ENCODE data around the gene GRB2.
A peak's percentile ranks its signal among the peaks of the same experiment; 100 is the strongest.
"Not testable (repeated sequence)": the region's sequence is repeated elsewhere in the genome, so short reads cannot be mapped to it uniquely, and the experiment has no call there.

GRB2 gene

GRCh38 chr17:75370286-75370915, 35.1 kb downstream of the GRB2 start:
- Histone ChIP-seq H3K9me3 (replicated peaks in 1 of 2; ENCODE audit: control insufficient read depth in 2 of 2, insufficient read depth in 1 of 2, low read depth in 1 of 2, low read length in 2 of 2) (no peaks in the 10 kb centered on the region), H2BK12ac (ENCODE audit: low read length) (no peak overlapping the region), H2BK5ac (ENCODE audit: low read length) (no peak overlapping the region), H3K4me3 (ENCODE audit: low read length in 2 of 2) (no peak overlapping the region), H3K79me1 (ENCODE audit: low read depth, low read length) (peaks cover 4% of the 10 kb centered on the region), H3K4ac (ENCODE audit: low read length) (no peak overlapping the region), H3K18ac (ENCODE audit: low read length) (no peak overlapping the region), H3K27me3 (ENCODE audit: control insufficient read depth in 3 of 3, insufficient read depth in 3 of 3, low read depth in 1 of 3, low read length in 3 of 3) (no peaks in the 10 kb centered on the region), H3K36me3 (replicated peaks in 1 of 2; ENCODE audit: control insufficient read depth in 2 of 2, insufficient read depth in 2 of 2, low read length in 2 of 2) (peaks cover 0 to 15% of the 10 kb centered on the region in 2 donors), H2BK120ac (ENCODE audit: low read depth, low read length) (no peak overlapping the region), H3K14ac (ENCODE audit: low read length) (no peak overlapping the region), H4K8ac (ENCODE audit: low read depth, low read length) (no peak overlapping the region), H3K4me2 (ENCODE audit: insufficient read depth, low read length, poor library complexity, severe bottlenecking) (no peak overlapping the region), H2AFZ (ENCODE audit: low read length) (no peak overlapping the region), H3K23ac (ENCODE audit: low read depth, low read length, poor library complexity) (no peak overlapping the region), H3K4me1 (ENCODE audit: control insufficient read depth in 2 of 2, insufficient read depth in 1 of 2, low read depth in 1 of 2, low read length in 2 of 2) (peaks cover 0 to 4% of the 10 kb centered on the region in 2 donors), H3K27ac (replicated peaks; ENCODE audit: low read length) (no peak overlapping the region), H4K91ac (ENCODE audit: low read depth, low read length, poor library complexity) (no peak overlapping the region), H3K9ac (ENCODE audit: low read depth, low read length, poor library complexity) (no peak overlapping the region), H2BK15ac (ENCODE audit: low read length) (no peak overlapping the region), H2AK5ac (ENCODE audit: low read depth, low read length) (no peak overlapping the region)
- DNase-seq (ENCODE audit: low spot score), result no peak
- WGBS, 2 donors (ENCODE audit: extremely low coverage in 2 of 2, insufficient read length in 2 of 2, insufficient replicate concordance in 1 of 2), result no CpG with 5 or more reads among the region's 8 CpGs

- not testable (repeated sequence) for H2BK12ac ChIP-seq (ENCODE audit: low read length); H3K4ac ChIP-seq (ENCODE audit: low read length); H2AFZ ChIP-seq (ENCODE audit: low read length); H3K27ac ChIP-seq (replicated peaks; ENCODE audit: low read length); H2BK120ac ChIP-seq (ENCODE audit: low read depth, low read length); H2BK15ac ChIP-seq (ENCODE audit: low read length); H3K4me2 ChIP-seq (ENCODE audit: insufficient read depth, low read length, poor library complexity, severe bottlenecking); H3K36me3 ChIP-seq (replicated peaks in 1 of 2; ENCODE audit: control insufficient read depth in 2 of 2, insufficient read depth in 2 of 2, low read length in 2 of 2); H3K4me3 ChIP-seq (ENCODE audit: low read length in 2 of 2); H3K9ac ChIP-seq (ENCODE audit: low read depth, low read length, poor library complexity); H4K8ac ChIP-seq (ENCODE audit: low read depth, low read length); H3K14ac ChIP-seq (ENCODE audit: low read length); H3K9me3 ChIP-seq (replicated peaks in 1 of 2; ENCODE audit: control insufficient read depth in 2 of 2, insufficient read depth in 1 of 2, low read depth in 1 of 2, low read length in 2 of 2); H3K27me3 ChIP-seq (ENCODE audit: control insufficient read depth in 3 of 3, insufficient read depth in 3 of 3, low read depth in 1 of 3, low read length in 3 of 3); H3K79me1 ChIP-seq (ENCODE audit: low read depth, low read length); H4K91ac ChIP-seq (ENCODE audit: low read depth, low read length, poor library complexity); H3K4me1 ChIP-seq (ENCODE audit: control insufficient read depth in 2 of 2, insufficient read depth in 1 of 2, low read depth in 1 of 2, low read length in 2 of 2); H3K18ac ChIP-seq (ENCODE audit: low read length); H2AK5ac ChIP-seq (ENCODE audit: low read depth, low read length); H3K23ac ChIP-seq (ENCODE audit: low read depth, low read length, poor library complexity); H2BK5ac ChIP-seq (ENCODE audit: low read length)
- WGBS, 2 donors (ENCODE audit: extremely low coverage in 2 of 2, insufficient read length in 2 of 2, insufficient replicate concordance in 1 of 2), result no CpG with 5 or more reads among the region's 25 CpGs
- peak; percentile 45 for DNase-seq (ENCODE audit: low spot score)
Observed at GRCh38 chr17:75367838-75368789, 37.4 kb downstream of the GRB2 start.

DNA sequence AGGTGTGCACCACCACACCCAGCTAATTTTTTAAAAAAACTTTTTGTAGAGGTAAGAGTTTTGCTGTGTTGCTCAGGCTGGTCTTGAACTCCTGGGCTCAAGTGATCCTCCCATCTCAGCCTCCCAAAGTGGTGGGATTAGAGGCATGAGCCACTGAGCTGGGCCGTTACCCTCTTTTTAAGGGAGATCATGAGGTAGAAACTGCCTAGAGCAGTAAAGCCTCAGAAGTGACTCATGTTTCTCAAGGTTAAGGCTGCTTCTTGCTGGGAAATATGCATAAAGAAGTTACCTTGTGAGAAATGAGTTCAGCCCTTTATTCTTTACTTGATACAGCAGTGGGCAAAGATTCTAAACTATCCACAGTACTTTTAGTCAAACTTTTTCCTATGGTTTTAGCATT, 38.2 kb downstream of the GRB2 start:
- Histone ChIP-seq H2AFZ (ENCODE audit: low read length) (no peak overlapping the region), H4K8ac (ENCODE audit: low read depth, low read length) (no peak overlapping the region), H2BK12ac (ENCODE audit: low read length) (no peak overlapping the region), H3K18ac (ENCODE audit: low read length) (no peak overlapping the region), H2BK120ac (ENCODE audit: low read depth, low read length) (no peak overlapping the region), H2BK15ac (ENCODE audit: low read length) (no peak overlapping the region), H3K14ac (ENCODE audit: low read length) (no peak overlapping the region), H3K23ac (ENCODE audit: low read depth, low read length, poor library complexity) (no peak overlapping the region), H3K9ac (ENCODE audit: low read depth, low read length, poor library complexity) (no peak overlapping the region), H3K4me1 (ENCODE audit: control insufficient read depth in 2 of 2, insufficient read depth in 1 of 2, low read depth in 1 of 2, low read length in 2 of 2) (peaks cover 0 to 5% of the 10 kb centered on the region in 2 donors), H4K91ac (ENCODE audit: low read depth, low read length, poor library complexity) (no peak overlapping the region), H3K79me1 (ENCODE audit: low read depth, low read length) (peaks cover 4% of the 10 kb centered on the region), H3K4me2 (ENCODE audit: insufficient read depth, low read length, poor library complexity, severe bottlenecking) (no peak overlapping the region), H3K36me3 (replicated peaks in 1 of 2; ENCODE audit: control insufficient read depth in 2 of 2, insufficient read depth in 2 of 2, low read length in 2 of 2) (no peaks in the 10 kb centered on the region), H2BK5ac (ENCODE audit: low read length) (no peak overlapping the region), H3K9me3 (replicated peaks in 1 of 2; ENCODE audit: control insufficient read depth in 2 of 2, insufficient read depth in 1 of 2, low read depth in 1 of 2, low read length in 2 of 2) (no peaks in the 10 kb centered on the region), H2AK5ac (ENCODE audit: low read depth, low read length) (no peak overlapping the region), H3K4ac (ENCODE audit: low read length) (no peak overlapping the region), H3K27me3 (ENCODE audit: control insufficient read depth in 3 of 3, insufficient read depth in 3 of 3, low read depth in 1 of 3, low read length in 3 of 3) (no peaks in the 10 kb centered on the region), H3K4me3 (ENCODE audit: low read length in 2 of 2) (no peak overlapping the region), H3K27ac (replicated peaks; ENCODE audit: low read length) (no peak overlapping the region)
- DNase-seq (ENCODE audit: low spot score), result no peak
- WGBS, 2 donors (ENCODE audit: extremely low coverage in 2 of 2, insufficient read length in 2 of 2, insufficient replicate concordance in 1 of 2), result no CpG with 5 or more reads among the region's 1 CpG

DNA sequence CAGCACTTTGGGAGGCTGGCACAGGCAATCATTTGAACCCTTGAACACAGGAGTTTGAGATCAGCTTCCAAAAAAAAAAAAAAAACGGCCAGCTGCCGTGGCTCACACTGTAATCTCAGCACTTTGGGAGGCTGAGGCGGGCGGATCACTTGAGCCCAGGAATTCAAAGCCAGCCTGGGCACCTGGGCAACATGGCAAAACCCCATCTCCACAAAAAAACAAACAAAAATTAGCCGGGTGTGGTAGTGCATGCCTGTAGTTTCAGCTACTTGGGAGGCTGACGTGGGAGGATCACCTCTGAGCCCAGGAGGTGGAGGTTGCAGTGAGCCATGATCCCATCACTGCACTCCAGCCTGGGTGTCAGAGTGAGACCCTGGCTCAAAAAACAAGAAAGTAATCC, 39.0 kb downstream of the GRB2 start:
- no peak overlapping the region for H2BK15ac ChIP-seq (ENCODE audit: low read length)
- no peak overlapping the region for H2AFZ ChIP-seq (ENCODE audit: low read length)
- no peak for DNase-seq (ENCODE audit: low spot score)
- no peak overlapping the region for H2BK5ac ChIP-seq (ENCODE audit: low read length)
- H4K91ac ChIP-seq (ENCODE audit: low read depth, low read length, poor library complexity), result no peak overlapping the region
- H3K27ac ChIP-seq (replicated peaks; ENCODE audit: low read length), result no peak overlapping the region
- H3K4me3 ChIP-seq (ENCODE audit: low read length in 2 of 2), result no peak overlapping the region
- H3K9ac ChIP-seq (ENCODE audit: low read depth, low read length, poor library complexity), result no peak overlapping the region
- H4K8ac ChIP-seq (ENCODE audit: low read depth, low read length), result no peak overlapping the region
- H3K27me3 ChIP-seq (ENCODE audit: control insufficient read depth in 3 of 3, insufficient read depth in 3 of 3, low read depth in 1 of 3, low read length in 3 of 3), result no peaks in the 10 kb centered on the region
- H3K36me3 ChIP-seq (replicated peaks in 1 of 2; ENCODE audit: control insufficient read depth in 2 of 2, insufficient read depth in 2 of 2, low read length in 2 of 2), result no peaks in the 10 kb centered on the region
- no peak overlapping the region for H2BK12ac ChIP-seq (ENCODE audit: low read length)
- H2BK120ac ChIP-seq (ENCODE audit: low read depth, low read length), result no peak overlapping the region
- no peak overlapping the region for H3K4me2 ChIP-seq (ENCODE audit: insufficient read depth, low read length, poor library complexity, severe bottlenecking)
- H3K18ac ChIP-seq (ENCODE audit: low read length), result no peak overlapping the region
- no peak overlapping the region for H2AK5ac ChIP-seq (ENCODE audit: low read depth, low read length)
- H3K23ac ChIP-seq (ENCODE audit: low read depth, low read length, poor library complexity), result no peak overlapping the region
- H3K4me1 ChIP-seq (ENCODE audit: control insufficient read depth in 2 of 2, insufficient read depth in 1 of 2, low read depth in 1 of 2, low read length in 2 of 2), result peaks cover 0 to 5% of the 10 kb centered on the region in 2 donors
- H3K79me1 ChIP-seq (ENCODE audit: low read depth, low read length), result peaks cover 4% of the 10 kb centered on the region
- H3K14ac ChIP-seq (ENCODE audit: low read length), result no peak overlapping the region
- WGBS, 2 donors (ENCODE audit: extremely low coverage in 2 of 2, insufficient read length in 2 of 2, insufficient replicate concordance in 1 of 2), result no CpG with 5 or more reads among the region's 6 CpGs
- no peak overlapping the region for H3K4ac ChIP-seq (ENCODE audit: low read length)
- H3K9me3 ChIP-seq (replicated peaks in 1 of 2; ENCODE audit: control insufficient read depth in 2 of 2, insufficient read depth in 1 of 2, low read depth in 1 of 2, low read length in 2 of 2), result no peaks in the 10 kb centered on the region

Measured in neuronal stem cell (in vitro differentiated cells).